Mucosa of descending colon (tissue), 3 donors: ENCODE results near the gene AMT. TPM values are rescaled to one million over a fixed set of nuclear protein-coding genes. Genes with fewer than 3 reads are reported as not detected.

Experiments used
- ATAC-seq: fragments of 200-7000 bp; cut with Tn5 transposase; one replicate; pipeline ENCODE4 v1.9.1; 2020; ENCODE audit warnings: mild to moderate bottlenecking, moderate library complexity
- DNase-seq, 3 donors: peaks; one replicate each; pipeline ENCODE4 v3.0.0-alpha.2; 2020
- H3K36me3 ChIP-seq: fragments of 200-600 bp; one replicate; pipeline ENCODE4 v1.8.0; 2021; ENCODE audit warnings: low read depth, mild to moderate bottlenecking
- H3K4me1 ChIP-seq: fragments of 200-600 bp; one replicate; pipeline ENCODE4 v1.8.0; 2021; ENCODE audit warnings: low read depth, mild to moderate bottlenecking
- H3K4me3 ChIP-seq: fragments of 200-600 bp; one replicate; pipeline ENCODE4 v1.8.0; 2021; ENCODE audit warnings: mild to moderate bottlenecking
- H3K9me3 ChIP-seq: fragments of 200-600 bp; one replicate; pipeline ENCODE4 v1.8.0; 2021; ENCODE audit warnings: mild to moderate bottlenecking
- intact Hi-C, 2 donors: fragments of 100-400 bp; cut with DNase I in 1 of 2; cut with micrococcal nuclease in 1 of 2; formaldehyde crosslinking; loops; one replicate each; pipeline versions ENCODE4 v1.11.0 to v1.11.1; 2022; cut with DNase I, micrococcal nuclease
- total RNA-seq, 3 donors: library from RNA; stranded (reverse); fragmentation: NEBNext Ultra II Directional in 2 of 3; extraction: Animal tissue kit (Norgen Biotek cat#: 25700) in 2 of 3; gene quantifications; one replicate each; pipeline versions ENCODE4 v1.2.1 to v1.2.4, GENCODE V29; 2021 to 2023
- TF ChIP-seq, protein P1 (sequence below): fragments of 200-600 bp; IDR thresholded peaks from one replicate; pipeline ENCODE4 v1.8.0; 2022; ENCODE audit warnings: antibody characterized with exemption, mild to moderate bottlenecking
- donor health status: DM: no; HTN: no; CAD: no; lungs with moderate emphysema.
- donor health status: DM: no; HTN: no; CAD: no.
- donor health status: DM: no; HTN: yes; CAD: no.

The AMT gene
- total RNA-seq, 3 donors from 2014 or later, result 15.8 to 36.3 (median 22.9) TPM

DNA sequence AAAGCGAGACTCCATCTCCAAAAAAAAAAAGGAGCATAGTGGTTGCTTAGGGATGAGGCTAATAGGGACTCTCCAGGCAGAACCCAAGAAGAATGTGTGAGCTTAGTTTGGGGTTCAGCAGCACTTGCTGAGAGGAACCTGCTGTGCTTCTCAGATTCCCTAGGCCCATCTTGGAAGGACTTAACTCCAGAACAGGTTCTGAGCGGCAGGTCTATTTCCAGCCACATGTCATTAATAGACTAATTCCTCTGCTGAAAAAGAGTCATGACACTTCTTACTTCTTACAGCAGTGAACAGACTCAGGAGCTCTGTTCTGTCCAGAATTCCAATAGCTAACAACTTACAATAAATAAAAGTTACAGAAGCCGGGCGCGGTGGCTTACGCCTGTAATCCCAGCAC is 33.0 kb downstream of the AMT start:
- intact Hi-C loops, result no loop called here
- H3K4me1 ChIP-seq, result peaks cover 10% of the 10 kb centered on the region

DNA sequence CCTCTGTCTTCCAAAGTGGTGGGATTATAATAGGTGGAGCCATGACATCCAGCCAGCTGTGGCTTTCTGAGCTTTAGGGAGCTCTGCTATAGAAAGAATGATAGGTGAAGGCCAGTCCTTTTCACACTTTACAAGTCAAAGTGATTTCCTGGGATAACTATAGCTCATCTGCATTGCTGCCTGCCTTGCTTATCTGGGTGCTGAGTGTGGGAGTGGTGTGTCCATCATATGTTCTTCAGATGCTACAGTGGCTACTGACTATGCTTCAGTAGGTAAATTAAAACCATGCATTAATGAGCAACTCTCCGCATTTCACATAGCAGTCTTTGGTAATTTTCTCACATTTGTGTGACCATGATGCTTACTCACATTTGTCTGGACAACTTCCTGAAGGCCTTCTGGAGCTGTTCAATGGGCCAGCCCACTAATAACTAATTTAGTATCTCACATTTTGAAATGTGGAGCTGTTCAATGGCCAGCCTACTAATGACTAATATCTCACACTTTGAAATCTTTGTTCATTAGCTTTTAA is 33.9 kb downstream of the AMT start:
- intact Hi-C loops, result no loop called here
- Histone ChIP-seq H3K4me1 (peaks cover 16% of the 10 kb centered on the region), H3K4me3 (no peak overlapping the region), H3K9me3 (no peaks in the 10 kb centered on the region), H3K36me3 (no peaks in the 10 kb centered on the region)
- ATAC-seq, result no peak
- TF ChIP-seq, protein P1, sequence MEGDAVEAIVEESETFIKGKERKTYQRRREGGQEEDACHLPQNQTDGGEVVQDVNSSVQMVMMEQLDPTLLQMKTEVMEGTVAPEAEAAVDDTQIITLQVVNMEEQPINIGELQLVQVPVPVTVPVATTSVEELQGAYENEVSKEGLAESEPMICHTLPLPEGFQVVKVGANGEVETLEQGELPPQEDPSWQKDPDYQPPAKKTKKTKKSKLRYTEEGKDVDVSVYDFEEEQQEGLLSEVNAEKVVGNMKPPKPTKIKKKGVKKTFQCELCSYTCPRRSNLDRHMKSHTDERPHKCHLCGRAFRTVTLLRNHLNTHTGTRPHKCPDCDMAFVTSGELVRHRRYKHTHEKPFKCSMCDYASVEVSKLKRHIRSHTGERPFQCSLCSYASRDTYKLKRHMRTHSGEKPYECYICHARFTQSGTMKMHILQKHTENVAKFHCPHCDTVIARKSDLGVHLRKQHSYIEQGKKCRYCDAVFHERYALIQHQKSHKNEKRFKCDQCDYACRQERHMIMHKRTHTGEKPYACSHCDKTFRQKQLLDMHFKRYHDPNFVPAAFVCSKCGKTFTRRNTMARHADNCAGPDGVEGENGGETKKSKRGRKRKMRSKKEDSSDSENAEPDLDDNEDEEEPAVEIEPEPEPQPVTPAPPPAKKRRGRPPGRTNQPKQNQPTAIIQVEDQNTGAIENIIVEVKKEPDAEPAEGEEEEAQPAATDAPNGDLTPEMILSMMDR, result no peak
- no peak for DNase-seq

More for the DNA sequence above, 33.0 kb downstream of the AMT start:
- H3K9me3 ChIP-seq, result no peaks in the 10 kb centered on the region
- no peak for DNase-seq
- no peaks in the 10 kb centered on the region for H3K36me3 ChIP-seq
- TF ChIP-seq, protein P1, result no peak
- no peak for ATAC-seq
- H3K4me3 ChIP-seq, result no peak overlapping the region

DNA sequence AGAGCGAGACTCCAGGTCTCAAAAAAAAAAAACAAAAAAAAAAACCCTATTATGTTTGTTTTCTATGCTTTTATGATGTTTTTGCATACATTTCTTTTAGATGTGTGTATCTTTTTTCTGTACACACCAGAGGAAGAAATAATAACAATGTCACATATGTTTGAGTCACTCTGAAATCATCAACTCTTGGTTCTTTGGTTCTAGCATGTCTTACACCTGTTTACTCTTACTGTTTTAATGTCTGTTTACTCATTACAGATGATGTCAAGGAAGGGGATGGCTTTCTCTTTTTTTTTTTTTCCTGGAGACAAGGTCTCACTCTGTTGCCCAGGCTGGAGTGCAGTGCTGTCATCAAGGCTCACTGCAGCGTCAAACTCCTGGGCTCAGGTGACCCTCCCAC is 34.6 kb downstream of the AMT start:
- H3K4me3 ChIP-seq, result no peak overlapping the region
- TF ChIP-seq, protein P1, result no peak
- no peak for DNase-seq
- no peaks in the 10 kb centered on the region for H3K9me3 ChIP-seq
- intact Hi-C loops, result no loop called here
- H3K4me1 ChIP-seq, result peaks cover 20% of the 10 kb centered on the region
- ATAC-seq, result peak; percentile 8
- H3K36me3 ChIP-seq, result no peaks in the 10 kb centered on the region

DNA sequence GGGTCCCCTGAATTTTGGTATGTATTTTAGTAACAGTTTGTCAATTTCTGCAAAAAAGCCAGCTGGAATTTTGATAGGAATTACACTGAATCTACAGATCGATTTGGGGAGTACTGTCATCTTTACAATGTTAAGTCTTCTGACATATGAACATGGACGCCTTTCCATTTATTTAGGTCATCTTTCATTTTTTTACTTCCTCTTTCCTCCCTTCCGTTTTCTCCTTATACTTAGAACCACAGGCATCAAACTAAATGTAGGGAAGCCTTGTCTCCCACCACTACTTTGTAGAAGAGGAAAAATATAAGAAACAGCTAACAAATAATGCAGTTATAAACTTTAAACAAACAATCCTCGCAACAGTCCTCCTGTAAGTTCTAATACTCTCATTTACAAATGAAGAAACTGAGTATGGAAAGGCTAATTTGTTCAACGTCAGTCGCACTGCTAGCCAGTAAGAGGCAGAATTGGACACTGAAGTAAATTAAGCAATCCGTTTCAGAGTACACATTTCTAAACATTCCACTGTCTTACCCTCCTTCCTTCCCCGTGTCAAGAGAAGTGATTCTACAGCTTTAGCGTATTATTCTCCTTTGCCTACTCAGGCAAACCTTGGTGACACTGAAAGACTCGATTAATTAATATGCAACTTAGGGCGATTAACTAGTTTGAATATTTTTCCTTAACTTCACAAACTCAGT is 36.1 kb downstream of the AMT start:
- intact Hi-C loops, result no loop called here
- no peak for ATAC-seq
- H3K4me3 ChIP-seq, result no peak overlapping the region
- H3K36me3 ChIP-seq, result no peaks in the 10 kb centered on the region
- no peaks in the 10 kb centered on the region for H3K9me3 ChIP-seq
- TF ChIP-seq, protein P1, result no peak
- peaks cover 32% of the 10 kb centered on the region for H3K4me1 ChIP-seq
- no peak for DNase-seq

DNA sequence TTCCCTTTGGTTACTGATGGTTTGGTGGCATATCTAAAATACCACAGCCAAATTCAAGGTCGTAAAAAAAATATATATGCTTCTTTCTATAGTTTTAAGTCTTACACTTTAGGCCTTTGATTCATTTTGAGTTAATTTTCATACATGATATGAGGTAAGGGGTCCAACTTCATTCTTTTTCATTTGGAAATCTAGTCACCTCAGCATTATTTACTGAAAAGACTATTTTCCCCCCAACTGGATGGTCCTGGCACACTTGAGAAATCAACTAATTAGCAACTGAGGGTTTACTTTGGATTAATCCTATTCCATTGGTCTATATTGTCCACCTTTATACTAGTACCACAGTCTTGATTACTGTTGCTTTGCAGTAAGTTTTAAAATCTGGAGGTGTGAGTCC is 36.7 kb downstream of the AMT start:
- intact Hi-C loops, result no loop called here
- TF ChIP-seq, protein P1, result no peak
- no peak for DNase-seq
- H3K9me3 ChIP-seq, result no peaks in the 10 kb centered on the region
- no peaks in the 10 kb centered on the region for H3K36me3 ChIP-seq
- ATAC-seq, result no peak
- peaks cover 33% of the 10 kb centered on the region for H3K4me1 ChIP-seq
- H3K4me3 ChIP-seq, result no peak overlapping the region
